Measurements from ENCODE around the gene FAM72A. TPM values are rescaled to one million over a fixed set of nuclear protein-coding genes. Genes with fewer than 3 reads are reported as not detected.
A peak's percentile ranks its signal among the peaks of the same experiment; 100 is the strongest.
"Not testable (repeated sequence)": the region's sequence is repeated elsewhere in the genome, so short reads cannot be mapped to it uniquely, and the experiment has no call there.

FAM72A gene
- total RNA-seq, 1 donor from 2014 or later, result 8.8 TPM

DNA sequence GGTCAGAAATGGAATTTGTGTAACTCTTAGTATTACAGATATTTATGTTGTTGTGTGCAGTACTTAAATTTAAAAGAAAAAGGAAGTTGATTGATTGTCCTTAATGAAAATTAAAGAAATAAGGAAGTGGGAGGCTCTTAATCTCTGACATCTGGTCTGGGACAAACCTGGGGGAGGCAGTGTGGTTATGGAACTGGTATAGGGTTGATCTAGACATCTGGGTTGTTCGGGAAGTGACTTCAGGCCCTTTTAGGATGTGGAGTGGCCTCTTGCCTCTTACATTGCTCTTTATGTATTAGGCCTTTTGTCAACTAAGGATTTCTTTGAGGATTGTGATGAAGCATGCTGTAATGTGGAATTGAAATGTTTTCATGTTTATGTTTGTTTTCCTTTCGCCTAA lies 16.1 kb upstream of the FAM72A start:
- not testable (repeated sequence) for H4K20me1 ChIP-seq (ENCODE audit: insufficient read depth, low read length); FAIRE-seq; H3K4me1 Mint-ChIP-seq (ENCODE audit: low read depth, unreplicated experiment); H3K36me3 Mint-ChIP-seq (ENCODE audit: low read depth, unreplicated experiment); H2AFZ ChIP-seq (ENCODE audit: low read depth, low read length); H3K4me3 Mint-ChIP-seq (ENCODE audit: unreplicated experiment); H3K9ac ChIP-seq (ENCODE audit: low read length); H3K9me3 Mint-ChIP-seq (ENCODE audit: unreplicated experiment); H3K36me3 ChIP-seq (ENCODE audit: insufficient read depth, low read length); DNase-seq (ENCODE audit: low read depth); H3K27me3 Mint-ChIP-seq (ENCODE audit: low read depth, unreplicated experiment); H3K79me2 ChIP-seq (ENCODE audit: insufficient read depth, low read length); H3K27ac ChIP-seq (ENCODE audit: low read depth, low read length); H3K27me3 ChIP-seq (ENCODE audit: insufficient read depth, low read length); H3K4me3 ChIP-seq (ENCODE audit: insufficient read depth, low read depth, low read length); H3K4me1 ChIP-seq (ENCODE audit: insufficient read depth, low read length); H3K27ac Mint-ChIP-seq (ENCODE audit: unreplicated experiment); H3K9me3 ChIP-seq (ENCODE audit: insufficient read depth, low read depth, low read length); H3K4me2 ChIP-seq (ENCODE audit: low read length)

DNA sequence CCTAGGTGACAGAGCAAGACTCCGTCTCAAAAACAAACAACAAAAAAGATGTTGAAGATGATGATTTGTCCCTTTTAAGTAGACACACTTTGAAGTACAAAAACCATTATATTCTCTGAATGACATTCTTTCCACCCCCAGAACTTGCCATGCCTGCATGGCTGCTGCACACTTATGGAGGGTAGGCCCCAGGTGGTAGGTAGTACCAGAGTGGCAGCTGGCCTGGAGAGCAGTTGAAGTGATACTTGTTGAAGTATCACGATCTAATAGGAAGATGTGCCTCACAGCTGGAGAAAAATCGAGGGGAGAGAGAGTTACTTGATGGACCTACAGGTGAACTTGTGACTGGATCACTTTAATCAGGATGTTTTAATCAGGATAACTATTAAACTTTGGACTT lies 15.6 kb upstream of the FAM72A start:
- FAIRE-seq; H2AFZ ChIP-seq (ENCODE audit: low read depth, low read length); H4K20me1 ChIP-seq (ENCODE audit: insufficient read depth, low read length); H3K79me2 ChIP-seq (ENCODE audit: insufficient read depth, low read length); H3K9ac ChIP-seq (ENCODE audit: low read length); H3K36me3 Mint-ChIP-seq (ENCODE audit: low read depth, unreplicated experiment); H3K27ac ChIP-seq (ENCODE audit: low read depth, low read length); H3K4me2 ChIP-seq (ENCODE audit: low read length); H3K4me3 Mint-ChIP-seq (ENCODE audit: unreplicated experiment); H3K27ac Mint-ChIP-seq (ENCODE audit: unreplicated experiment); H3K9me3 Mint-ChIP-seq (ENCODE audit: unreplicated experiment); H3K27me3 ChIP-seq (ENCODE audit: insufficient read depth, low read length); DNase-seq (ENCODE audit: low read depth); H3K4me1 ChIP-seq (ENCODE audit: insufficient read depth, low read length); H3K9me3 ChIP-seq (ENCODE audit: insufficient read depth, low read depth, low read length); H3K27me3 Mint-ChIP-seq (ENCODE audit: low read depth, unreplicated experiment); H3K36me3 ChIP-seq (ENCODE audit: insufficient read depth, low read length); H3K4me3 ChIP-seq (ENCODE audit: insufficient read depth, low read depth, low read length); H3K4me1 Mint-ChIP-seq (ENCODE audit: low read depth, unreplicated experiment): not testable (repeated sequence)

DNA sequence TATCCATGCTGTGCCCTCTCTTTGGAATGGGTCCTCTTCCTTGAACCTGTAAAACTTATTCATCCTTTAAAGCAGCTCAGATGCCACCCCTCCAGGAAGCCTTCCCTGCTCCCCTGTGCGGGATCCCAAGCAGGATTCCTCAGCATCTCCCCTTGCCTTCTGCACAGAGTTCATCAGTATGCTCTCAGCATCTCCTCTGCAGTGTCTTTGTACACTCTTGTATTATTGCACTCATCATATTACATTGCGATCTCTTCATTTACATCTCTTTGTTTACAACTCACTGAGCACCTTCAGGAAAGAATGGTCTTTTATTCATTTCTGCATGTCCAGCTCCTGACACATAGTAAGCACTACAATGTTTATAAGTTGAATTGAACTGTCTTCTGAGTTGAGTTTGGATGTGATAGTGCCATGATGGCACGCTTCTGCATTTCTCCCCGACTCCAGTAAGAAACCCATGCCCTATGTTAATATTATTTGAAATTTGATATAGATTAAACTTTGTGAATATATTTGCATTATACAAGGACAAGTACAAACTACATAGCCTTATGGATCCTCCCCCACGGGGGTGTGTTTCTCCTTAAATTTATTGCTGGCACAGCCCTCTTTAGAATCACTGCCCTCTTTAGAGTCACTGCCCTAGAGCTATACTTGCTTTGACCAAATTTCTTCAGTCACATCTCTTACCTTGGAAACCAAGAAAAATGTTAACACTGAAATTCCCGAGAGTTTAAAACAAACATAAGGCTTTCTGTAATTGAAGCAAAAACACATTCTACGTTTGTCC lies 13.2 kb upstream of the FAM72A start:
- not testable (repeated sequence) for H3K27me3 Mint-ChIP-seq (ENCODE audit: low read depth, unreplicated experiment); H3K27ac ChIP-seq (ENCODE audit: low read depth, low read length); H3K36me3 ChIP-seq (ENCODE audit: insufficient read depth, low read length); H3K36me3 Mint-ChIP-seq (ENCODE audit: low read depth, unreplicated experiment); H2AFZ ChIP-seq (ENCODE audit: low read depth, low read length); DNase-seq (ENCODE audit: low read depth); H3K4me2 ChIP-seq (ENCODE audit: low read length); H4K20me1 ChIP-seq (ENCODE audit: insufficient read depth, low read length); H3K4me3 ChIP-seq (ENCODE audit: insufficient read depth, low read depth, low read length); H3K9me3 Mint-ChIP-seq (ENCODE audit: unreplicated experiment); H3K27me3 ChIP-seq (ENCODE audit: insufficient read depth, low read length); H3K9ac ChIP-seq (ENCODE audit: low read length); FAIRE-seq; H3K79me2 ChIP-seq (ENCODE audit: insufficient read depth, low read length); H3K27ac Mint-ChIP-seq (ENCODE audit: unreplicated experiment); H3K4me1 Mint-ChIP-seq (ENCODE audit: low read depth, unreplicated experiment); H3K4me3 Mint-ChIP-seq (ENCODE audit: unreplicated experiment); H3K9me3 ChIP-seq (ENCODE audit: insufficient read depth, low read depth, low read length); H3K4me1 ChIP-seq (ENCODE audit: insufficient read depth, low read length)

DNA sequence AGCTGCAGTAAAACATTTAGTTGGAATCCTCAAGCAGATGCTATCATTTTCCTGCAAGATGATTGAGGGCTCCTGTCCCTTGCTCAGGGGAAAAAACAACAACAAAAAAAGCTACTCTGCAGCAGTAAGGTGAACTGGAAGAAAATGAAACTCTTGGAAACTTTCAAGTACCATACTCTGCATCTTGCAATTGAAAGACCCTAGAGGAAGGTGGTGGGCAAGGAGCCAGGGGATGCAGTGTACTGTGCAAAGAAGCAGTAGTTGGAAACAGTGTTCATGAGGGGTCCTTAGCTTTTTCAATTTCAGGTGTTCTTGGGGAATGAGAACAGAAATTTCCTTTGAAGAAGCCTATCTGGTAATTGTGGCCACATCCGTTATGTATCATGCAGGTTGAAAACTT lies 8.2 kb upstream of the FAM72A start:
- H3K27ac Mint-ChIP-seq (ENCODE audit: unreplicated experiment); H3K9me3 Mint-ChIP-seq (ENCODE audit: unreplicated experiment); H3K4me1 Mint-ChIP-seq (ENCODE audit: low read depth, unreplicated experiment); H3K36me3 ChIP-seq (ENCODE audit: insufficient read depth, low read length); H3K79me2 ChIP-seq (ENCODE audit: insufficient read depth, low read length); H2AFZ ChIP-seq (ENCODE audit: low read depth, low read length); H3K4me1 ChIP-seq (ENCODE audit: insufficient read depth, low read length); H3K4me3 Mint-ChIP-seq (ENCODE audit: unreplicated experiment); H3K4me3 ChIP-seq (ENCODE audit: insufficient read depth, low read depth, low read length); H4K20me1 ChIP-seq (ENCODE audit: insufficient read depth, low read length); FAIRE-seq; H3K9me3 ChIP-seq (ENCODE audit: insufficient read depth, low read depth, low read length); H3K27me3 ChIP-seq (ENCODE audit: insufficient read depth, low read length); H3K27ac ChIP-seq (ENCODE audit: low read depth, low read length); H3K9ac ChIP-seq (ENCODE audit: low read length); DNase-seq (ENCODE audit: low read depth); H3K4me2 ChIP-seq (ENCODE audit: low read length); H3K27me3 Mint-ChIP-seq (ENCODE audit: low read depth, unreplicated experiment); H3K36me3 Mint-ChIP-seq (ENCODE audit: low read depth, unreplicated experiment): not testable (repeated sequence)

DNA sequence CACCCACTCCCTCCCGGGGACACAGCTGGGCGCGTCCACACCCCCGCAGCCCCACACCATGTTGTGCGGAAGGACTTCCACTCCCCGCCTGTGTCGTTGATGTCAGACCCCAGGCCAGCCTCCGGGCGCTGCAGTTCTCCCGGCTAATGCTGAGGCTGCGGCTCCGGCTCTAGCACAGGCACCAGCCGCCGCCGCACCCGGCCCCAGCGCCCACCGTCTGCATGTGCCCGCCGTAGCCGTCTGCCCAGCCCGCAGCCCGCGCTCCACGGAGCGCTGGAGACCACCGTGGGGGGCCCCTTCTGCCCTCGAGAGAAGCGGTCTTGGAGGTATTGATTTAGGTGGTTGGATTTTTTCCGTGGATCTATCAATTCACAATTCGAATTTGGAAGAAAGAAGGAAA lies 2.9 kb upstream of the FAM72A start:
- not testable (repeated sequence) for H3K9ac ChIP-seq (ENCODE audit: low read length); H4K20me1 ChIP-seq (ENCODE audit: insufficient read depth, low read length); H3K36me3 ChIP-seq (ENCODE audit: insufficient read depth, low read length); H3K4me1 Mint-ChIP-seq (ENCODE audit: low read depth, unreplicated experiment); H3K27me3 ChIP-seq (ENCODE audit: insufficient read depth, low read length); H2AFZ ChIP-seq (ENCODE audit: low read depth, low read length); FAIRE-seq; H3K9me3 ChIP-seq (ENCODE audit: insufficient read depth, low read depth, low read length); H3K36me3 Mint-ChIP-seq (ENCODE audit: low read depth, unreplicated experiment); H3K27me3 Mint-ChIP-seq (ENCODE audit: low read depth, unreplicated experiment); H3K79me2 ChIP-seq (ENCODE audit: insufficient read depth, low read length); H3K9me3 Mint-ChIP-seq (ENCODE audit: unreplicated experiment); H3K27ac Mint-ChIP-seq (ENCODE audit: unreplicated experiment); H3K4me1 ChIP-seq (ENCODE audit: insufficient read depth, low read length); H3K4me3 ChIP-seq (ENCODE audit: insufficient read depth, low read depth, low read length); DNase-seq (ENCODE audit: low read depth); H3K27ac ChIP-seq (ENCODE audit: low read depth, low read length)
- peak overlapping the region; percentile 92 for H3K4me3 Mint-ChIP-seq (ENCODE audit: unreplicated experiment)
- peak overlapping the region; percentile 60 for H3K4me2 ChIP-seq (ENCODE audit: low read length)

DNA sequence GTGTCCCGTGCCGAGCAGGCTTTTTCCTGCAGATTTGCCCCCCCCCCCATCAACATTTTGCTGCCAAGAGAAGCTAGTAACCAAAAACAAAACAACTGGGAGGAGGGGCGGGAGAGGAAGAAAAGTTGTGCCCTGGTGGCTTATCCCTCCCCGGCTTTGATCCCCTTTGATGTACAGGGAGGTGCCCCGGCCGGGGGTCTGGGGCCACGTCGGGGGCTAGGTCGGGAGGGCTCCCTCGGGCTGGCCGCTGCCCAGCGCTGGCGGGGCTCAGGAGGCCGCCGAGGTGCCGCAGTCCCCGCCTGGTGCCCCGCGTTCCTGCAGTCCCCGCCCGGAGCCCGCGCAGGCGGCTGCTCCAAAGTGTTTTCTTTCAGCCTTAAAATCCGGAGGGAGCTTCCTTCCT lies 2.2 kb upstream of the FAM72A start:
- H2AFZ ChIP-seq (ENCODE audit: low read depth, low read length); H3K4me1 ChIP-seq (ENCODE audit: insufficient read depth, low read length); H4K20me1 ChIP-seq (ENCODE audit: insufficient read depth, low read length); H3K9me3 Mint-ChIP-seq (ENCODE audit: unreplicated experiment); H3K27me3 Mint-ChIP-seq (ENCODE audit: low read depth, unreplicated experiment); FAIRE-seq; H3K4me1 Mint-ChIP-seq (ENCODE audit: low read depth, unreplicated experiment); H3K27ac ChIP-seq (ENCODE audit: low read depth, low read length); H3K9me3 ChIP-seq (ENCODE audit: insufficient read depth, low read depth, low read length); H3K36me3 ChIP-seq (ENCODE audit: insufficient read depth, low read length); DNase-seq (ENCODE audit: low read depth); H3K27me3 ChIP-seq (ENCODE audit: insufficient read depth, low read length); H3K36me3 Mint-ChIP-seq (ENCODE audit: low read depth, unreplicated experiment); H3K79me2 ChIP-seq (ENCODE audit: insufficient read depth, low read length): not testable (repeated sequence)
- H3K27ac Mint-ChIP-seq (ENCODE audit: unreplicated experiment), result peak overlapping the region; percentile 35
- H3K4me3 ChIP-seq (ENCODE audit: insufficient read depth, low read depth, low read length), result peak overlapping the region; percentile 46
- H3K9ac ChIP-seq (ENCODE audit: low read length), result peak overlapping the region; percentile 60
- H3K4me2 ChIP-seq (ENCODE audit: low read length), result peak overlapping the region; percentile 75
- peak overlapping the region; percentile 90 for H3K4me3 Mint-ChIP-seq (ENCODE audit: unreplicated experiment)
